Caco-2 (cell line): ENCODE results near the gene GREM1. TPM values are rescaled to one million over a fixed set of nuclear protein-coding genes. Genes with fewer than 3 reads are reported as not detected.
A peak's percentile ranks its signal among the peaks of the same experiment; 100 is the strongest.

ENCODE experiments used
- BruUV-seq: library from RNA; stranded (reverse); fragments of 400-500 nt; replicated peaks from 2 replicates; lab custom pipeline; 2021; lab: Mats Ljungman, UMichigan
- CTCF ChIA-PET: fragments of 300-600 bp; sonication (Branson Sonifier 250); formaldehyde crosslinking; loops from one replicate; lab custom pipeline; 2022; ENCODE audit warnings: antibody characterized with exemption; lab: Charles Lee
- POLR2A ChIA-PET: fragments of 300-600 bp; sonication (Branson Sonifier 250); formaldehyde crosslinking; loops from one replicate; lab custom pipeline; 2022; ENCODE audit warnings: antibody characterized with exemption; lab: Charles Lee
- DNase-seq, 2 experiments: peaks; one replicate each; pipeline versions ENCODE4 v3.0.0 to v3.0.0-alpha.2; 2020 to 2022
- H3K27me3 ChIP-seq: replicated peaks from 2 replicates; pipeline ENCODE4 v1.6.0; 2011; ENCODE audit warnings: low read length; ENCODE audit not compliant: control insufficient read depth, insufficient read depth
- H3K36me3 ChIP-seq: 2 replicates; pipeline ENCODE4 v1.5.1; 2011; ENCODE audit warnings: low read length; ENCODE audit not compliant: control insufficient read depth, insufficient read depth
- H3K4me1 ChIP-seq: fragments of 250-450 bp; sonication (Bioruptor Pico); 2 replicates; pipeline ENCODE4 v1.5.1; 2020; ENCODE audit warnings: mild to moderate bottlenecking
- H3K4me3 ChIP-seq: 2 replicates; pipeline ENCODE4 v1.5.1; 2011; ENCODE audit warnings: low read depth, mild to moderate bottlenecking, control low read depth, low read length
- H3K9me3 ChIP-seq: fragments of 250-450 bp; sonication (Bioruptor Pico); 2 replicates; pipeline ENCODE4 v1.5.1; 2020; ENCODE audit warnings: mild to moderate bottlenecking, moderate library complexity
- H3K27ac Mint-ChIP-seq: one replicate; pipeline ENCODE4 v1.8.0; 2022; ENCODE audit warnings: mixed read lengths; ENCODE audit not compliant: unreplicated experiment
- H3K27me3 Mint-ChIP-seq: one replicate; pipeline ENCODE4 v1.8.0; 2022; ENCODE audit warnings: mixed read lengths; ENCODE audit not compliant: insufficient read depth, unreplicated experiment
- H3K36me3 Mint-ChIP-seq: one replicate; pipeline ENCODE4 v1.8.0; 2022; ENCODE audit warnings: mild to moderate bottlenecking, mixed read lengths; ENCODE audit not compliant: insufficient read depth, unreplicated experiment
- H3K4me1 Mint-ChIP-seq: one replicate; pipeline ENCODE4 v1.8.0; 2022; ENCODE audit warnings: low read depth, mixed read lengths; ENCODE audit not compliant: unreplicated experiment
- H3K4me3 Mint-ChIP-seq: one replicate; pipeline ENCODE4 v1.8.0; 2022; ENCODE audit warnings: mild to moderate bottlenecking, moderate library complexity, mixed read lengths; ENCODE audit not compliant: unreplicated experiment
- H3K9me3 Mint-ChIP-seq: one replicate; pipeline ENCODE4 v1.8.0; 2022; ENCODE audit warnings: mixed read lengths; ENCODE audit not compliant: unreplicated experiment
- CTCF ChIP-seq, 2 experiments: fragments of 200-600 bp in 1 of 2; IDR thresholded peaks; 1 replicate in 1 of 2; 2 replicates in 1 of 2; pipeline versions ENCODE4 v1.5.1 to v1.8.0; 2011 to 2022; ENCODE audit warnings: antibody characterized with exemption in 1 of 2, control low read depth in 1 of 2, inconsistent platforms in 1 of 2, low read depth in 1 of 2, low read length in 1 of 2, mild to moderate bottlenecking in 1 of 2, moderate library complexity in 1 of 2; ENCODE audit not compliant: insufficient read depth in 1 of 2, severe bottlenecking in 1 of 2, unreplicated experiment in 1 of 2
- intact Hi-C: fragments of 100-400 bp; cut with micrococcal nuclease; formaldehyde crosslinking; loops from one replicate; pipeline ENCODE4 v1.10.0; 2022; ENCODE audit not compliant: unreplicated experiment
- total RNA-seq: library from RNA; stranded (reverse); gene quantifications from 2 replicates; pipeline ENCODE4 v1.2.3, GENCODE V29; 2022

Gene GREM1
- total RNA-seq, 1 experiment from 2014 or later: 0.54 TPM

GRCh38 chr15:32767236-32767635 is 49.4 kb downstream of the GREM1 start:
- no peaks in the 10 kb centered on the region for H3K4me1 Mint-ChIP-seq
- no peak overlapping the region for H3K4me3 Mint-ChIP-seq
- H3K36me3 Mint-ChIP-seq: no peaks in the 10 kb centered on the region
- DNase-seq: no peak
- BruUV-seq: no TSS peak
- TF ChIP-seq CTCF (IDR thresholded peaks at IDR 0.05; ENCODE audit: insufficient read depth in 1 of 2, low read depth in 1 of 2, low read length in 1 of 2, severe bottlenecking in 1 of 2, unreplicated experiment in 1 of 2): no peak
- ChIA-PET CTCF (no interaction called here), POLR2A (no interaction called here)
- Histone ChIP-seq H3K4me1 (no peaks in the 10 kb centered on the region), H3K36me3 (no peaks in the 10 kb centered on the region), H3K9me3 (no peaks in the 10 kb centered on the region), H3K4me3 (no peak overlapping the region), H3K27me3 (no peaks in the 10 kb centered on the region)
- intact Hi-C loops: no loop called here
- H3K27ac Mint-ChIP-seq: no peak overlapping the region
- peaks cover 3% of the 10 kb centered on the region for H3K27me3 Mint-ChIP-seq
- H3K9me3 Mint-ChIP-seq: no peaks in the 10 kb centered on the region

GRCh38 chr15:32774022-32774421 is 56.2 kb downstream of the GREM1 start:
- Histone ChIP-seq H3K9me3 (peaks cover 6% of the 10 kb centered on the region), H3K27me3 (no peaks in the 10 kb centered on the region), H3K36me3 (no peaks in the 10 kb centered on the region), H3K4me1 (peaks cover 13% of the 10 kb centered on the region), H3K4me3 (no peak overlapping the region)
- no peaks in the 10 kb centered on the region for H3K27me3 Mint-ChIP-seq
- intact Hi-C loops: no loop called here
- DNase-seq: peak; percentile 4 to 39
- H3K36me3 Mint-ChIP-seq: no peaks in the 10 kb centered on the region
- no peak overlapping the region for H3K4me3 Mint-ChIP-seq
- CTCF ChIA-PET: no interaction called here
- H3K27ac Mint-ChIP-seq: peak overlapping the region; percentile 23
- POLR2A ChIA-PET: no interaction called here
- BruUV-seq: no TSS peak
- TF ChIP-seq CTCF (IDR thresholded peaks at IDR 0.05; ENCODE audit: insufficient read depth in 1 of 2, low read depth in 1 of 2, low read length in 1 of 2, severe bottlenecking in 1 of 2, unreplicated experiment in 1 of 2): no peak
- peaks cover 16% of the 10 kb centered on the region for H3K4me1 Mint-ChIP-seq
- H3K9me3 Mint-ChIP-seq: no peaks in the 10 kb centered on the region

GRCh38 chr15:32775103-32775502 is 57.3 kb downstream of the GREM1 start:
- Mint-ChIP-seq H3K9me3 (no peaks in the 10 kb centered on the region), H3K36me3 (no peaks in the 10 kb centered on the region), H3K27me3 (no peaks in the 10 kb centered on the region), H3K4me1 (peaks cover 16% of the 10 kb centered on the region), H3K4me3 (no peak overlapping the region), H3K27ac (peak overlapping the region; percentile 23)
- intact Hi-C loops: no loop called here
- no peak for TF ChIP-seq CTCF (IDR thresholded peaks at IDR 0.05; ENCODE audit: insufficient read depth in 1 of 2, low read depth in 1 of 2, low read length in 1 of 2, severe bottlenecking in 1 of 2, unreplicated experiment in 1 of 2)
- H3K4me3 ChIP-seq: no peak overlapping the region
- H3K4me1 ChIP-seq: peaks cover 13% of the 10 kb centered on the region
- DNase-seq: no peak
- CTCF ChIA-PET: no interaction called here
- POLR2A ChIA-PET: no interaction called here
- H3K9me3 ChIP-seq: peaks cover 7% of the 10 kb centered on the region
- BruUV-seq: no TSS peak
- no peaks in the 10 kb centered on the region for H3K36me3 ChIP-seq
- H3K27me3 ChIP-seq: no peaks in the 10 kb centered on the region
